CD4-positive, alpha-beta memory T cell (primary cell): Measurements from ENCODE around the gene DUXB. TPM values are rescaled to one million over a fixed set of nuclear protein-coding genes. Genes with fewer than 3 reads are reported as not detected.

Experiments used
- CTCF ChIA-PET: fragments of 350-600 bp; sonication (Branson Sonifier 250); formaldehyde crosslinking; loops from one replicate; lab custom pipeline; 2021; ENCODE audit warnings: inconsistent platforms; ENCODE audit not compliant: partially characterized antibody; lab: Charles Lee
- POLR2A ChIA-PET: fragments of 350-600 bp; sonication (Branson Sonifier 250); formaldehyde crosslinking; loops from one replicate; lab custom pipeline; 2021; ENCODE audit not compliant: partially characterized antibody; lab: Charles Lee
- DNase-seq, 5 donors: peaks; one replicate each; pipeline versions ENCODE4 v3.0.0 to v3.0.0-alpha.2; 2020 to 2022; ENCODE audit warnings: mixed read lengths in 1 of 5
- H3K27ac ChIP-seq: one replicate; pipeline ENCODE4 v1.7.0; 2013; ENCODE audit warnings: low read depth, low read length
- H3K27me3 ChIP-seq: 2 replicates; pipeline ENCODE4 v1.7.0; 2013; ENCODE audit warnings: mild to moderate bottlenecking, low read length, moderate library complexity; ENCODE audit not compliant: insufficient read depth
- H3K36me3 ChIP-seq: 2 replicates; pipeline ENCODE4 v1.7.0; 2013; ENCODE audit warnings: mild to moderate bottlenecking, low read length, moderate library complexity; ENCODE audit not compliant: insufficient read depth
- H3K4me1 ChIP-seq: 2 replicates; pipeline ENCODE4 v1.7.0; 2013; ENCODE audit warnings: mild to moderate bottlenecking, low read length, moderate library complexity; ENCODE audit not compliant: insufficient read depth
- H3K4me3 ChIP-seq, 2 donors: one replicate each; pipeline ENCODE4 v1.7.0; 2013; ENCODE audit warnings: low read length in 2 of 2, mild to moderate bottlenecking in 1 of 2
- H3K9me3 ChIP-seq, 2 donors: one replicate each; pipeline ENCODE4 v1.7.0; 2013; ENCODE audit warnings: low read length in 2 of 2, control low read depth in 1 of 2; ENCODE audit not compliant: control insufficient read depth in 1 of 2
- H3K27ac Mint-ChIP-seq, 7 donors: one replicate each; pipeline ENCODE4 v1.8.0; 2020 to 2021; ENCODE audit warnings: mixed read lengths in 7 of 7, mild to moderate bottlenecking in 6 of 7, inconsistent platforms in 3 of 7, moderate library complexity in 3 of 7
- H3K27me3 Mint-ChIP-seq, 2 donors: one replicate each; pipeline ENCODE4 v1.8.0; 2020 to 2021; ENCODE audit warnings: mixed read lengths in 2 of 2
- H3K36me3 Mint-ChIP-seq, 2 donors: one replicate each; pipeline ENCODE4 v1.8.0; 2020 to 2021; ENCODE audit warnings: mixed read lengths in 2 of 2, inconsistent platforms in 1 of 2, mild to moderate bottlenecking in 1 of 2
- H3K4me1 Mint-ChIP-seq, 4 donors: one replicate each; pipeline ENCODE4 v1.8.0; 2020 to 2021; ENCODE audit warnings: mixed read lengths in 4 of 4, mild to moderate bottlenecking in 1 of 4
- H3K4me3 Mint-ChIP-seq, 8 donors: one replicate each; pipeline ENCODE4 v1.8.0; 2020 to 2021; ENCODE audit warnings: mixed read lengths in 8 of 8, mild to moderate bottlenecking in 7 of 8, moderate library complexity in 6 of 8, inconsistent platforms in 3 of 8
- H3K9me3 Mint-ChIP-seq, 8 donors: one replicate each; pipeline ENCODE4 v1.8.0; 2020 to 2021; ENCODE audit warnings: mixed read lengths in 8 of 8, mild to moderate bottlenecking in 5 of 8, inconsistent platforms in 3 of 8, moderate library complexity in 1 of 8
- intact Hi-C: fragments of 100-400 bp; cut with micrococcal nuclease; formaldehyde crosslinking; loops from one replicate; pipeline ENCODE4 v1.15.1; 2023
- polyA plus RNA-seq, 2 donors: library from polyadenylated mRNA; unstranded; fragments of 300-500 nt; fragmentation: Illumina TruSeq; gene quantifications; one replicate each; pipeline ENCODE4 v1.2.3, GENCODE V29; 2021
- total RNA-seq, 2 experiments: library from RNA; stranded (reverse); gene quantifications; one replicate each; pipeline ENCODE4 v1.2.3, GENCODE V29; 2021

DUXB gene
- total and polyA plus RNA-seq, 4 experiments from 2014 or later: not detected

DNA sequence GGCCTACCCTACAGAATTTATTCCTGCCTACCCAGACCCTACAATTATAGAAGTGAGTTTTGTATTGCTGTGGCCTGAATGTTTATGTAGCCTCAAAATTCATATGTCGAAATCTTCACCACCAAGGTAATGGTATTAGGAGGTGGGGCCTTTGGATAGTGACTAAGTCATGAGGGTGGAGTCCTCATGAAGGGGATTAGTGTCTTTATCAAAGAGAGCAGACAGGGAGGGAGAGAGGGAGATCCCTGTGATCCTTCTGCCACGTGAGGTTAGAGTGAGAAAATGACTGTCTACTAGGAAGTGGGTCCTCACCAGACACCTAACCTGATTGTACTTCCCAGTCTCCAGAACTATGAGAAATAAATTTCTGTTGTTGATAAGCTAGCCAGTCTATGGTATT is 981 bp upstream of the DUXB start:
- Histone ChIP-seq H3K4me1 (no peaks in the 10 kb centered on the region), H3K9me3 (no peaks in the 10 kb centered on the region), H3K27me3 (no peaks in the 10 kb centered on the region), H3K4me3 (no peak overlapping the region), H3K36me3 (no peaks in the 10 kb centered on the region), H3K27ac (no peak overlapping the region)
- CTCF ChIA-PET: no interaction called here
- POLR2A ChIA-PET: no interaction called here
- H3K36me3 Mint-ChIP-seq: no peaks in the 10 kb centered on the region
- intact Hi-C loops: no loop called here
- peaks cover 0 to 8% of the 10 kb centered on the region in 2 donors for H3K27me3 Mint-ChIP-seq
- peaks cover 0 to 2% (median 0%) of the 10 kb centered on the region in 8 donors for H3K9me3 Mint-ChIP-seq
- no peaks in the 10 kb centered on the region for H3K4me1 Mint-ChIP-seq
- no peak overlapping the region for H3K4me3 Mint-ChIP-seq
- DNase-seq: no peak
- no peak overlapping the region for H3K27ac Mint-ChIP-seq

- Mint-ChIP-seq H3K4me3 (no peak overlapping the region), H3K36me3 (no peaks in the 10 kb centered on the region), H3K4me1 (no peaks in the 10 kb centered on the region), H3K9me3 (no peaks in the 10 kb centered on the region), H3K27me3 (no peaks in the 10 kb centered on the region), H3K27ac (no peak overlapping the region)
- Histone ChIP-seq H3K4me1 (no peaks in the 10 kb centered on the region), H3K27me3 (no peaks in the 10 kb centered on the region), H3K36me3 (no peaks in the 10 kb centered on the region), H3K27ac (no peak overlapping the region), H3K9me3 (no peaks in the 10 kb centered on the region), H3K4me3 (no peak overlapping the region)
- CTCF ChIA-PET: no interaction called here
- intact Hi-C loops: no loop called here
- no peak for DNase-seq
- POLR2A ChIA-PET: no interaction called here
These were observed 3.7 kb downstream of the DUXB start for GRCh38 chr16:75697571-75697970.

DNA sequence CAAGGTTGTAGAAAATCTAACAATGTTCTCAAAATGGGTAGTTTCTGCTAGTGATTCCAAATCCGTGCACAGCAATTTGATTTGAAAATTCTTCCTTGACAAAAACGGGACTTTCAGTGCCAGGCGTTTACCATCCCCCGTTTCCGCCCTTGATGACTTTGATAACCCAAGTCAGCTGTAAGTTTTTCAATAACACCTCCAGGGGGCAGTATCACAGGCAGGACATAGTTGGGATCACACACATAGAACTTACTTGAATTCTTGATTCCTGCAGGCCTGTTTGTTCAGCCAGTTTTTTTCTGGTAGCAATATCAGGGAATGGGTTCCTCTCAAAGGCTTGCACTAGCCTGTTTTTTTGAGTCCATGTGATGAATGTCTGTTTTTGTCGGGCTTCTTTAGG is 5.6 kb downstream of the DUXB start:
- intact Hi-C loops: no loop called here
- no peaks in the 10 kb centered on the region for H3K4me1 ChIP-seq
- H3K27me3 ChIP-seq: no peaks in the 10 kb centered on the region
- H3K27ac Mint-ChIP-seq: no peak overlapping the region
- no peak overlapping the region for H3K4me3 Mint-ChIP-seq
- H3K4me3 ChIP-seq: no peak overlapping the region
- H3K9me3 ChIP-seq: no peaks in the 10 kb centered on the region
- DNase-seq: no peak
- H3K4me1 Mint-ChIP-seq: no peaks in the 10 kb centered on the region
- peaks cover 0 to 2% of the 10 kb centered on the region in 2 donors for H3K27me3 Mint-ChIP-seq
- H3K36me3 Mint-ChIP-seq: no peaks in the 10 kb centered on the region
- CTCF ChIA-PET: no interaction called here
- H3K27ac ChIP-seq: no peak overlapping the region
- H3K9me3 Mint-ChIP-seq: no peaks in the 10 kb centered on the region
- POLR2A ChIA-PET: no interaction called here
- no peaks in the 10 kb centered on the region for H3K36me3 ChIP-seq

GRCh38 chr16:75687361-75687760 is 13.9 kb downstream of the DUXB start:
- no peaks in the 10 kb centered on the region for H3K4me1 ChIP-seq
- Mint-ChIP-seq H3K36me3 (peaks cover 2% of the 10 kb centered on the region in 2 donors), H3K4me1 (no peaks in the 10 kb centered on the region), H3K27me3 (peaks cover 0 to 2% of the 10 kb centered on the region in 2 donors), H3K4me3 (no peak overlapping the region), H3K9me3 (peaks cover 0 to 3% (median 0%) of the 10 kb centered on the region in 8 donors), H3K27ac (no peak overlapping the region)
- no peaks in the 10 kb centered on the region for H3K27me3 ChIP-seq
- no peaks in the 10 kb centered on the region for H3K36me3 ChIP-seq
- POLR2A ChIA-PET: no interaction called here
- DNase-seq: no peak
- H3K9me3 ChIP-seq: no peaks in the 10 kb centered on the region
- intact Hi-C loops: no loop called here
- H3K4me3 ChIP-seq: no peak overlapping the region
- H3K27ac ChIP-seq: no peak overlapping the region
- CTCF ChIA-PET: no interaction called here

GRCh38 chr16:75682308-75682707 is 19.0 kb downstream of the DUXB start:
- no peak overlapping the region for H3K4me3 Mint-ChIP-seq

GRCh38 chr16:75679366-75679765 is 21.9 kb downstream of the DUXB start:
- CTCF ChIA-PET: no interaction called here

More at GRCh38 chr16:75682308-75682707, 19.0 kb downstream of the DUXB start:
- ChIA-PET CTCF (no interaction called here), POLR2A (no interaction called here)
- H3K27ac Mint-ChIP-seq: no peak overlapping the region
- H3K4me1 ChIP-seq: no peaks in the 10 kb centered on the region
- no peak for DNase-seq
- no peaks in the 10 kb centered on the region for H3K36me3 ChIP-seq
- no peaks in the 10 kb centered on the region for H3K36me3 Mint-ChIP-seq
- H3K9me3 Mint-ChIP-seq: peaks cover 0 to 3% (median 0%) of the 10 kb centered on the region in 8 donors
- H3K27me3 Mint-ChIP-seq: no peaks in the 10 kb centered on the region
- no peaks in the 10 kb centered on the region for H3K9me3 ChIP-seq
- intact Hi-C loops: no loop called here
- H3K27ac ChIP-seq: no peak overlapping the region
- H3K4me3 ChIP-seq: no peak overlapping the region
- H3K27me3 ChIP-seq: no peaks in the 10 kb centered on the region
- H3K4me1 Mint-ChIP-seq: no peaks in the 10 kb centered on the region

DNA sequence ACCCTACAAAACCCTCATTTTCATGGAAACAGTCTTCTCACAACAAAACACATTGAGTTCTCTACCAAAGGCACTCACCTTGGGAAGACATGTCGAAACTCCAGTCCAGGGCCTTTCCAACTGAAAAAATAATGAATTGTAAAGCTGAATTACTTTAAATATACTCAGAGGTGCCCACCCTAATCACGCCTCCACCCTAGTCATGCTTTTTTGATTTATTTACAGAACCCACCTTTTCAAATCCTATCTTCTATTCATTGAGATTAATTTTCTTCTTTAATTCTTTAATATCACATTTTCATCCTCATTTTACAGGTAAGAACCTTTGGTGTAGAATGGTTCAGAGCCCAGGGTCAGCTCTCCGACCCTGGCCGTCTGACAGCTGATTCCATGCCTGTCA is 24.4 kb downstream of the DUXB start, which contains the start of gene CPHXL2:
CPHXL2 (minus strand) TSS at position 101 of the 400 bp plus-strand sequence; CDS start at position 91, 10 bp downstream.
- H3K4me3 ChIP-seq: no peak within 1 kb of the TSS
- no peaks in the 10 kb centered on the region for H3K4me1 Mint-ChIP-seq
- no peaks in the 10 kb centered on the region for H3K9me3 Mint-ChIP-seq
- no peak within 1 kb of the TSS for H3K4me3 Mint-ChIP-seq
- H3K27me3 Mint-ChIP-seq: no peaks in the 10 kb centered on the region
- no peaks in the 10 kb centered on the region for H3K27me3 ChIP-seq
- no peaks in the 10 kb centered on the region for H3K4me1 ChIP-seq
- no peak within 1 kb of the TSS for H3K27ac ChIP-seq
- CTCF ChIA-PET: no interaction called here
- no peaks in the 10 kb centered on the region for H3K36me3 Mint-ChIP-seq
- intact Hi-C loops: no loop called here
- H3K27ac Mint-ChIP-seq: no peak within 1 kb of the TSS
- no peaks in the 10 kb centered on the region for H3K9me3 ChIP-seq
- no peaks in the 10 kb centered on the region for H3K36me3 ChIP-seq
- POLR2A ChIA-PET: no interaction called here
- no peak for DNase-seq

More at GRCh38 chr16:75679366-75679765, 21.9 kb downstream of the DUXB start:
- H3K36me3 ChIP-seq: no peaks in the 10 kb centered on the region
- Mint-ChIP-seq H3K9me3 (peaks cover 0 to under 1% (median 0%) of the 10 kb centered on the region in 8 donors), H3K27ac (no peak overlapping the region), H3K4me1 (no peaks in the 10 kb centered on the region), H3K4me3 (no peak overlapping the region), H3K36me3 (no peaks in the 10 kb centered on the region), H3K27me3 (no peaks in the 10 kb centered on the region)
- no peaks in the 10 kb centered on the region for H3K4me1 ChIP-seq
- H3K9me3 ChIP-seq: no peaks in the 10 kb centered on the region
- POLR2A ChIA-PET: no interaction called here
- intact Hi-C loops: no loop called here
- no peaks in the 10 kb centered on the region for H3K27me3 ChIP-seq
- DNase-seq: no peak
- no peak overlapping the region for H3K27ac ChIP-seq
- H3K4me3 ChIP-seq: no peak overlapping the region

- no peak overlapping the region for H3K4me3 ChIP-seq
- Mint-ChIP-seq H3K9me3 (peaks cover 0 to 2% (median 0%) of the 10 kb centered on the region in 8 donors), H3K4me1 (no peaks in the 10 kb centered on the region), H3K36me3 (no peaks in the 10 kb centered on the region), H3K4me3 (no peak overlapping the region), H3K27me3 (no peaks in the 10 kb centered on the region), H3K27ac (no peak overlapping the region)
- no peaks in the 10 kb centered on the region for H3K36me3 ChIP-seq
- H3K4me1 ChIP-seq: no peaks in the 10 kb centered on the region
- no peaks in the 10 kb centered on the region for H3K9me3 ChIP-seq
- DNase-seq: no peak
- POLR2A ChIA-PET: no interaction called here
- CTCF ChIA-PET: no interaction called here
- H3K27me3 ChIP-seq: no peaks in the 10 kb centered on the region
- intact Hi-C loops: no loop called here
- no peak overlapping the region for H3K27ac ChIP-seq
These were observed 33.8 kb downstream of the DUXB start for GRCh38 chr16:75667503-75667902.
